HG03520 (cell line): ENCODE measurements around the gene TIGD3.

Experiments used
- ATAC-seq: cut with Tn5 transposase; IDR thresholded peaks from one replicate; pipeline ENCODE4 v1.9.1; 2021; ENCODE audit warnings: mild to moderate bottlenecking, moderate library complexity; ENCODE audit not compliant: unreplicated experiment

TIGD3 gene

DNA sequence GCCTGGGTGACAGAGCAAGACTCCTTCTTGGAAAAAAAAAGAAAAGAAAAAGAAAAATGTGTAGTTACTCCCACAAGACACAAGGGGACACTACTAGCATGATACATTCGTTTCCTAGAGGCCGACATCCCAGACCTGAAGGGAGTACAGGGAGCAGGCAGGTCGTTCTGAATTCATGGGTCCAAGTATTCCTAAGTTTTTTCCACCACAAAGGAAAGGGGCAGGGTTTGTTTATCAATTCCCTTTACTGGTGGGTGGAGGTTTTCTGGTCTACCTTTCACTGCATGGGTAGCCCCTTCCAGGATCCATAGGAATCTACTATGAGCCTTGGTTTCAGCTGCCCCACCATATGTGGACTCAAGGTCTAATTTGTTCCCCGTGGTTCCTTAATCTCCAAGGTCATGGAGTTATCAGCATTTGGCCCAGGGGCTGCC is 11.8 kb downstream of the TIGD3 start:
- no peak for ATAC-seq

DNA sequence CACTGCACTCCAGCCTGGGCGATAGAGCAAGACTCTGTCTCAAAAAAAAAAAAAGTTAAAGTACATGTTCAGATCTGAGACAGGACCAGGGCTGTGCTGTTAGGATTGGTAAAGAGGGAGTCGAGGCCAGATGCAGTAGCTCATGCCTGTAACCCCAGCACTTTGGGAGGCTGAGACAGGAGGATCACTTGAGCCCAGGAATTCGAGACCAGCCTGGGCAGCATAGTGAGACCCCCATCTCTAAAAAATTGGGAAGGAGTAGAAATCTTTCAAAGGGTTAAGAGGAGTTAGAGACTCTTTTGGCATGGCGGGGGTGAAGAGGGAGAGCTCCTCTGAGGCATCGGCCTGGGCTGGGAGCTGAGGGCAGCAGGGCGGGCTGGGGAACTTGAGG is 16.1 kb downstream of the TIGD3 start:
- ATAC-seq = no peak

DNA sequence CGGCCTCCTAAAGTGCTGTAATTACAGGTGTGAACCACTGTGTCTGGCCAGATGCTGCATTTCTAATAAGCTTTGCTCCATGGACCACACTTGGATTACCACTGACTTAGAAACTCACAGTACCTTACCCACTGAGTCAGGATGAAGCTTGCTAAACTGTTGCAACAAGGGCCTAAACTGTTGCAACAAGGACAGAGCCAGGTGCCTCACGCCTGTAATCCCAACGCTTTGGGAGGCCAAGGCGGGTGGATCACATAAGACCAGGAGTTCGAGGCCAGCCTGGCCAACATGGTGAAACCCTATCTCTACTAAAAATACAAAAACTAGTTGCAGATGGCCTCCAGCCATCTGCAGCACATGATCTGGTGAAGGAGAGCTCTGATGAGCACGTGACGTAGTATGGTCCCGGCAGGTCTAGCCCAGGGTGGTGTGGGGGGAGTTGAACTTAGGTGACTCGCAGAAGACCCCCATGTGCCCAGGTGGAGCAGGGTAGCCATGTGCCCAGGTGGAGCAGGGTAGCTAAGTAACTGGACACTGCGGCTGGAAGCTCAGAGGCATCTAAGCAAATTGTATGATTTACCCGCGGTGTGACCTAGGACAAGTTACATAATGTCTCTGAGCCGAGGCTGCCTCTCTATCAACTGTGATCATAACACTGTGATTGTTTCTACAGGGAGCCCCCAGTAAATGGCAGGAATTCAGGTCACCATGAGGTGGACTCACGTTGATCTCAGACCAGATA is 19.5 kb downstream of the TIGD3 start:
- ATAC-seq = no peak

DNA sequence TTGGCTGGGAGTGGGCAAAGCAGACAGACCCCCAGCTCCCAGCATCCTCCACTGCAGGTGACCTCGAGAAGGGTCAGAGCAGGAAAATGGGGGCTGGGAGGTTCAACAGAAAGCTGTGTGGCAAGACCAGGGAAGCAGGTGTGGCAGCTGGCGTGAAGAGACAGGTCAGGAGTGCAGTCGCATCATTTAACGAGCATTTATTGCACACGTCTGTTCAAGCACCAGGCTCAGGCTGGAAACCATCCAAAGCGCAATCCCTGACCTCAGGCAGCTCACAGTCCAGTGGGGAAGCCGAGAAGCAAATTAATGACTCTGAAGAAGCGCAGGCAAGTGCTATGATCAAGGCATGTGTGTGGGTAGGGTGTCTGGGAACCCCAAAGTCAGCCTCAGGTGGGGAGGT is 20.5 kb downstream of the TIGD3 start:
- ATAC-seq = no peak

DNA sequence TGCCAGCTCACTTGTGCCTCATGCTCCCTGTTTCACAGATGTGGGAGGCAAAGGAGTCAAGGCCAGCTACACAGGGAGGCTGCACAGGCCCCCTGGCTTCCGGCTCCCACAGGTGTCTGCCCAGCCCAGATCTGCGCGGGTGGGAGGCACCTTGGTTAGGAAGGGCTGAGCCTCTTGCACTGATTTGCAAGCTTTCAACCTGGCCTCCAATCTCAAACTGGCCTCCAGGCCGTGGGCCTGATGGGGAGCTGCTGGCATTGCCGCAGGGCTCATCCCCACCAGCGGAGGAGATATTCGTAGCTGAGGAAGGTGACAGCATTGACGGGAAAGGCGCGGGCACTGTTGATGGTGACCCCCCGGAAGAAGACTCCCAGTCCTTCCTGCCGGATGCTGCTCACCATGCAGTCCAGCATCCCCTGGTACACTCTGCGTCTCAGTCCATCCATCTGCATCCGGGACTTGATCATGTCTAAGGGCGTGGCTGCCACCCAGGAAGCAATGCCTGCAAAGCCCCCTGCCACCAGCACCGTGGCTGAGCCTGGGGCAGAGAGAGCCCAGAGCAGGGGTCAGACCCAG is 21.7 kb downstream of the TIGD3 start:
- no peak for ATAC-seq

DNA sequence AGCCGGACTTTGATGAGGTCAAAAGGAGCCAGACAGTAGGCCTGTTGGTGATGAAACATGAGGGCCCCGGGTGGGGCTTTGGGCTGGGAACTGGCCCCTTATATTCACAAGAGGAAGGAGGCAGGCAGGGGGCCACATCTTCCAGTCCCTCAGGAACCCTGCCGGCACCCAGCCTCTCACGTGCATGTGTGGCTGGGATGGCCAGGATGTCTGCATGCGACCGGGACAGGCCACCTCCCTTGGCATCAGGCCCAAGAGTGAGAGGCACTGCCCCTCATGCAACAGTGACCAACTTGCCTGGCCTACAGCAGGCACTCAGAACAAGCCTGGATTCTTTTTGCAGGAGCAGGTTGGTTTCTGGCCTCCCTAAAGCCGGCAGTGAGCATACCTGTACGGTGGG is 22.5 kb downstream of the TIGD3 start:
- no peak for ATAC-seq

DNA sequence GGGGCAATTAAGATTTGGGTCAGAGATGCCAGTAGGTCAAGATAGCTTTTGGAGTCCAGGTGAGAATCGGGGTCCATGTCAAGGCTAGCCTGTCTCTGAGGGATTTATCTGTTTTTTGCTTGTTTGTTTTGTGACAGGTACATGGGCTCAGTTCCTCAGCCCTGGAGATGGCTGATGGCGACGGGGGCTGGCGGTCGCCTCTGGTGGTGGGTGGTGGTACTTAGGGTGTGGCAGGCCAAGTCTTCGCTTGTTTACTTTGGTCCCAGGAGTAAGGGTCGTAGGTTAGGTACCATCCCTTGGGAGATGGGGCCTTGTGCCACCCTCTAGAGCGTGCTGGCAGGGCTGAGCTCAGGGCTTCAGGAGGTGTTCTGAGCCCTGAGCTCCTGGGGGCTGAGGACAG is 23.2 kb downstream of the TIGD3 start:
- no peak for ATAC-seq

DNA sequence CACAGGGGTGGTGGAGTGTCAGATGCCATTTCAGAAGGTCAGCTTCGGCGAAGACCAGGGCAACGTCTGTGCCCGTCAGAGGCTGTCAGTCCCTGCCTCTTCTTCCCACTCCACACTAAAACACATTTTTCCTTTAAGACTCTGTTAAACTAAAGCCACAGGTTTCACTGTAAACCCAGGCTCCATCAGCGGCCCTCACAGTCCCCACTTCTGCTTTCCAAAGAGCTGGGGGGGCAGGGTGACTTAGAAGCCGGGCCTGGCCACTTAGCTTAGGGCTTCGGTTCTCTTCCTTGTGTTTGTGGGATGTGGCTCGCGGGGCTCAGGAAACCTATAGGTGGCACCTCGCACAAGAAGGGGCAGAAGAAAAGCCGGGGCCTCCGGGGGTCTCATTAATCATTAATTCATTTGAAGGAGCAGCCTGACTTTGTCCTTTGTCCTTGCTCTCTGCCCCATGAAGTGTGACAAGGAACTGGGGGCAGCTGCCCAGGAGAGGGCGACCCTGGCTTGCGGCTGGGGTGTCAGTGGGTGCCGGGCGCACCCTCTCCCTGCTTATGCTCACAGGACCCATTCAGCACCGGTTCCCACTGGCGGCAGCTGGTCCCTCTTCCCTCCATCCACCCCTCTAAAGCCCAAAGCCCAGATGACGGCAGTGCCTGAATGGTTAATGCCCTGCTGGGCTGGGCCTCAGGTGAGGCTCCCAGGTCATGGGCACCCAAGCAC is 23.8 kb downstream of the TIGD3 start:
- ATAC-seq = no peak

DNA sequence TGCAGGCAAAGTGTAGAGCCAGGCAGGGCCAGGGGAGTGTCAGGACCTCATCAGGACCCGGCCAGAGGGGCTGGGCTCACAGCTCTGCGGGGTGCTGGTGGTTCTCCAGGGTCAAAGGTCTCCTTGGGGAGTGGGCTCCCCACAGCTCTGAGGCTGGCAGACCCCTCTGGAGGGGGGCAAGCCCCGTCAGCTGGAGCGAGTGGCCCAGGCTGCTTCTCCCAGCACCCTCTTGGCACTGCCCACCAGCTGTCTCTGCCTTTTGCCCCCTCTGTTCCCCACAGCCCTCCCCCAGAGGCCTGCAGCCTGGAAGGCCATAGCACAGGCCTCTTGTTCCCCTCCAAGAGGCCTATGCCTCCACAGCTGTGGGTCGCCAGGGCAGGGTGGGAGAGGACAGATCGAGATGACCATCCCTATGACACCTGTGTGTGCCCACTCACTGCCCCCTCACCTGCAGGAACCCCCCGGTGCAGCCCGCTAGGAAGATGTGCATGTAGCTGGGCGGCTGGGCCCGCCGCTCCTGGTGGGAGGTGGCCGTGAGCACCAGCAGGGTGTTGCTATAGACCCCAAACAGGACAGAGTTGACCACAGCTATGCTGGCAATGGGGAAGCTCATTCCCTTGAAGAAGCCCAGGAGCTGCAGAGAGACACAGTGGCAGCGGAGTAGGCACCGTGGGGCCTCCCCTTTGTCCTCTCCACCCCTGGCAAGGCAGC is 24.5 kb downstream of the TIGD3 start:
- ATAC-seq = no peak

DNA sequence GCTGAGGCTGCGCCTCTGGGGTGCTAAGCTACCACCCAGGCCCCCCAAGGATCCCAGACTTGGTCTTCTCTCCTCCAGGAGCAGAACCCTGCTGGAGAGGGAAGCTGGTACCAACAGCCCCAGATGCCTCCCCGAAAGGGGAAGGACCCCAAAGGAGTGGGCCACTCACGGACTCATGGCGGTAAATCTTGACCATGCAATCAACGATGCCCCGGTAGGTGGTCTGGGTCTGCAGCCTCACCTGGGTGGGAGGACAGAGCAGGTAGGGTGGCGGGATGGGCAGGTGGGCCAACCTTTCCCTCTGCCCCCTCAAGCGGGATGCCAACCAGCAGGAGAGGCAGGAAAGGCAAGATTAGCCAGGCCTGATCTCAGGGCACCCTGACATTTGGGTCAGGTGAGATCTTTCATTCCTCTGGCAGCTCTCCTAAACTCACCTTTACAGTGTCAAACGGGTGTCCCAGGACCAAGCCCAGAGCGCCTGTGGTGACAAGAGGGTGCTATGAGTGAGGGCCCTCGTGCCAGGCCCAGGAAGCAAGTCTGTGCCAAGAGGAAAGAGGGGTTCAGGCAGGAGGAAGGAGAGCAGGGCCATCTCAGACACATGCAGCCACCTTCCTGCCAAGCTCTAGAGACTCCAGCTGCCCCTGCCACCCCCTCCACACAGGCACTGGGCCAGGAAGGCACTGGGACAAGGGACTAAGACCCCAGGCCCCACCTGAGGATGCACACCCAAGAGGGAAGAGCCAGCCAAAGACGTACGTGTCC is 25.3 kb downstream of the TIGD3 start:
- ATAC-seq = no peak

DNA sequence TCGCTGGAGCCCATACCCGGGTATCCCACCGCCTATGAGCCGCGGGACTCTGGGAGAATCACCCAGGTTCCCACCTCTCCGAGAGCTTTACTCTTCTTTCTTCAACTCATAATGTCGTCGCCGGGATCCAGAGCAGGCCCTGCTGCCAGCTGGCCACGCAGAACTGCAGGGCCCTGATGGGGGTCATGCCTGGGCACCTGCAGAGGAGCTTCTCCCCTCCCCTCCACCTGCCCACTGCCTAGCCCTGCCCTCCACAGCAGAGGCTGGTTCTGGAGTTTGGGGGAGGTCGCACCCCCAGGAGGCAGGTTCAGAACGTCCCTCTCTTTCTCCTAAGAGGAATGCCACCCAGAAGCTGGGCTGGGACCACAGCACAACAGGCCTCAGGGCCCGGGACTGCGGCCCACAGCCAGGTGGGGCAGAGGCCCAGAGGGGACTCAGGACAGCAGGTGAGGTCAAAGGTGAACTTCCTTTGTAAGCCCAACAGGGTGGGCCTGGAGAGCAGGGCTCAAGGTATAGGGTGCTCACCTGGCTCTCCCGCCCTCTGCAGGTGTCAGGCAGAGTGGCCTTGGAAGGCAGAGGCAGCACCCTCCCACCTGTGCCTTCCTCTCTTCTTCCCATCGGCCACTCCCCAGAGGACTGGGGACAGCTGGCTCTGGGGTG is 26.0 kb downstream of the TIGD3 start:
- no peak for ATAC-seq

DNA sequence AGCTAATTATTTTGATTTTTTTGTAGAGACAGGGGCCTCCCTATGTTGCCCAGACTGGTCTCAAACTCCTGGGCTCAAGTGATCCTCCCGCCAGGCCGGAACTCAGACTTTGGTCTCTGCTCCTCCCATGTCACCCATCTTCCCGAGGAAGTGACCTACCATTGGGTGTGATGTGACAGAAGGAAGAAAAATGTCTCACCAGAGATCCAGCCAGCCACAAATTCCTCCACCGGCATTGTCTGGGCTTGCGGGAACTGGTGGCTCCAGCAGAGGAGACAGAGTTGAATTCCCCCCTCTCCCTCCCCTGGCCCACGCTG is 27.1 kb downstream of the TIGD3 start:
- ATAC-seq = no peak

DNA sequence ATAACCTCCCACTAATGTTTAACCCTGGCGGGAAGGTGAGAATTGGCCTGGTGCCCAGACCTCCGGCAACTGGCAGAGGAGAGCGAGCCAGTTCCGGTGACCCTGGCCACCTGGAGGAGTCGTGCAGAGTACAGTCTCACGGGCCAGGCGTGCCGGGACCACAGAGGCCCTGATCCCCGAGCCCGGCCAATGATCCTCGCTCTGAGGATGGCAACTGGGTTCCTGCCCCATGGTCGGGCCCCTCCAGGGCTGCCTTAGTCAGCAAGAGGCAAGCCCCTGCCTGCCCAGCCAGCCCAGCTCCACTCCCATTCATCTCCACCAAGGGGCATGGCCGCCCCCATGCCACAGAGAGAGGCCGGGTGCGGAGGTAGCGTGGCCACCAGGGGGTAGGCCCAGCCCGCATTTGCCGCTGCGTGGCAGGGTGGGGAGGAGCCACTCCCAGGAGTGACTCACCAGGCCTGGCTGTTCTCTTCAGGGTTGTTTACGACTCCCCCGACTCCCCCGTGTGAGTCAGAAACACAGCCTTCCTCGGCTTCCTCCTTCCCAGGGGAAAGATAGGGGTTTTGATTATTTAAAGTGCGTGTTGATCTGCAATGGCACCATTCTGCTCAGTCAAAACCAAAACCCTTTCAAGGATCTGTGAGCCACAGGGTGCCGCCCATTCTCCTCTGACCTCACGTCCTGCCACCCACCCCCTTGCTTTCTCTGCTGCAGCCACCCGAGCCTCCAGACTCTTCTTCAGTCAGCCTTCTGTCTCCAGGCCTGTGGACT is 27.7 kb downstream of the TIGD3 start, which contains the start of gene SLC25A45:
Gene SLC25A45, minus strand, starts transcription at position 614 of the 771 bp plus-strand sequence. CDS start 695 bp downstream, outside the sequence.
- peak; percentile 52 for ATAC-seq

DNA sequence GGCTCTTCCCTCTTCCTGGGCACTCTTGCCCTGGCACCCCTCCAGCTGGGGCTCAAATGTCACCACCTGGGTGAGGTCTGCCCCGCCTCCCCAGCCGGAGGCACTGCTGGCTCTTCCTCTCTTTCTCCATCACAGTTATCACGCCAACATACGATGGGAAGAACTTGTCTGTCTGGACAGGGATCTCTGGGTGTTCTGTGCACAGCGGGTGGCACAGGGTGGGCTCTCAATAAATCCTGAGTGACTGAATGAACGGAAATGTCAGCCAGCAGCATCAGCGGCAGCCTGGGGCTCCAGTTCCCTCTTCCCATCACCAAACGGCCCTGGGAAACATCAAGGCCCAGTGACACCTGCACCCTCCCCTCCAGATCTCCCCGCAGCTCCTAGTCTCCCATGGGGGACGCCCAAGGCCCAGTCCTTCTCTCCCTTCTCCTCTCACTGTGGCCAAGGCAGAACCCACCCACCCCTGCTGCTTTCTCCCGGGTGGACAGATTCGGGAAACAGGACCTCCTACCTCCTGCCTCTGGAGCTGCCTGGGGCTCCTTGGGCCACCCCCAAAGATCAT is 28.3 kb downstream of the TIGD3 start:
- ATAC-seq = no peak

DNA sequence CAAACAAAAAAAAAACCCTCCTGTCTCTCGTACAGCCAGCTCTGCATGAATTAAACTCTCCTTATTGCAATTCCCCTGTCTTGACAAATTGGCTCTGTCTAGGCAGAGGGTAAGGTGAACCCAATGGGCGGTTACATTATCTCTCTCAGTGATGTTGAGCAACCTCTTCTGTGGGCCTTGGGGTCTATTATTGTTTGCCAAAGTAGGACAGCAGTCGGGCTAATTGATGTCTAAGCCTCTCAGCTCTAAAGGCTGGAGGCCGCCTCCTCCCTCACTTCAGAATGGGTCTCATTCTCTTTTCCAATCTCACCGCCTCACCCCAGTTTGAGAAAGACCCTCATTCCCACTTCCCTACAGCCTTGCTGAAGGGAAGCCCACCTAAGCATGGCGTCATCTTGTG is 29.2 kb downstream of the TIGD3 start:
- ATAC-seq = no peak

DNA sequence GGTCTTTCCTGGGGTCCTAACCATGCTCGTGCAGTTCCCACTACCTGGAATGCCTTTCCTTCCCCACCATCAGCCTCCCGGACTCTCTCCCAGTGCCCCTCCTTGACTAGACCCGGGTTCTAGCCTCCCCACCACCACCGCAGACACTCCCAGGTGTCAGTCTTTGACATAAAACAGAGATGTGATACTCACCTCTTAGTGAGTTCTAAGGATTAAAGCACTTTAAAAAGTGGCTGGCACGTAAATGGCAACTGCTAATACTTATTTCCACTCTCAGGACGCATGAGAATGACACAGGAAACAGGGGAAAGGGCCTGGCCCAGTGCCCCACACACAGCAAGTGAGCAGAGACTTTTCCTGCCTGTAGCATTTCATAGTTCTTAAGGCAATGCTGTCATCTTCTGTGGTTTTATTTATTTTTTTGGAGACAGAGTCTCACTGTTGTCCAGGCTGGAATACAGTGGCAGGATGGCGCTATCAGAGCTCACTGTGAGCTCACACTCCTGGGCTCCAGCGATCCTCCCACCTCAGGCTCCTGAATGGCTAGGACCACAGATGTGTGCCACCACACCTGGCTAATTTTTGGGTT is 29.8 kb downstream of the TIGD3 start:
- no peak for ATAC-seq

DNA sequence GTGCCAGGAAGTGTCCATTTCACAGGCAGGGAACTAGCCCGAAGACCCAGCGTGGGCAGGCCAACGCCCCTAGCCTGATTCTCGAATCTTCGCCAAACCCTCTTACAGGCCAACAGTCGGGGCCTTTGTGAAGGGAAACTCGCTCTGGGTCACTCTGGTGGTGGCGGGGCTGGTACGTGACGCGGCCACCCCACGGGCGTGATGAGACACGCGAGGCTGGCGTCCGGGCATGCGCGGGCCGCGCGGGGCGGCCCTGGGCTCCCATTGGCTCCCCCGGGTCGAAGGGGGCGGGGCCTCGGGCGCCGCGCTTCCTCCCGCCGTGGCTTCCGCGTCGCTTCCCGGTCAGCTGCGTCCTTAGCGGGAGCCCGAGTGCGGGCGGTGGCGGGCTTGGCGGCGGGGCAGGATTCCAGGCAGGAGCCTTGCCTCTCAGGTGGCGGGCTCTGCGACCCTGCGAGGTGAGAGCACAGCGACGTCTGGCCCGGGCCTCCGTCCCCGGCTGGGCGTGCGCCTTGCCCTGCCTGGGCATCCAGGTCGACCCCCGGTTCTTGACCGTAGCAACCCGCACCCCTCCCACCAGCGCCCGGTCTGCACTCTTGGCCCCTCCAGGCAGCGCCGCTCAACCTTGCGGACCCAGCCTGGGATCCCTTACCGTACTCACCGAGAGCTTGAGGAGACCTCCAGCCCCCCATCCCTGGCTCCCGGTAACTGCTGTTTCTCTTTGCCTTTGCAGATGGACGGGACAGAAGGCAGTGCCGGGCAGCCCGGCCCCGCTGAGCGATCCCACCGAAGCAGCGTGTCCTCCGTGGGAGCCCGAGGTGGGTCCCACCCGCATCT is 32.0 kb downstream of the TIGD3 start, which contains the start of gene FRMD8:
Gene FRMD8, plus strand, starts transcription at position 331 of the 834 bp plus-strand sequence. Its CDS starts 400 bp downstream, at position 731.
- peak; percentile 53 for ATAC-seq

DNA sequence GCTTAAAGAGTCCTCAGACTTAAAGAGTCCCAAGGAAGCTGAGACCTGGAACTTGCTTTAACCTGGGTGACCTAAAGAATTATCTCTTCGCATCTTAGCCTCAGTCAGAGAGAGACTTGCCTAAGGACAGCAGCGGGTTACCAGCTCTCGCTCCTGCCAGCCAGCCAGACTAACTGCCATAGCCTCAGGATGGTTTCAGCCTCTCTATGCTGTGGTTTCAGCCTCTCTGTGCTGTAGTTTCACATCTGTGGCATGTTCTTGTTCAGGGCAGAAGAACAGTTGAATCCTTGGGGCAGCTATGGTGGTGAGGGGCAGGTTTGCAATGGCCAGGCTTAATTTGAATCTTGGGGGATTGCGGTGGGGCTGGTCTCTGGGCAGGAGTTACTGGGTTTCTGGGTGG is 34.2 kb downstream of the TIGD3 start:
- no peak for ATAC-seq
